Endothelial cell of umbilical vein (primary cell): ENCODE results near the gene PTCD1. TPM values are rescaled to one million over a fixed set of nuclear protein-coding genes. Genes with fewer than 3 reads are reported as not detected.

ENCODE experiments used
- BruUV-seq: library from RNA; stranded (reverse); fragments of 400-500 nt; replicated peaks from 2 replicates; lab custom pipeline; 2021; lab: Mats Ljungman, UMichigan
- CTCF ChIA-PET: fragments of 300-600, 350-600 bp; sonication (Branson Sonifier 250); formaldehyde crosslinking; loops from one replicate; lab custom pipeline; 2021; ENCODE audit warnings: antibody characterized with exemption, inconsistent platforms; lab: Charles Lee
- POLR2A ChIA-PET: fragments of 300-600, 350-600 bp; sonication (Branson Sonifier 250); formaldehyde crosslinking; loops from one replicate; lab custom pipeline; 2021; ENCODE audit warnings: antibody characterized with exemption, inconsistent platforms; lab: Charles Lee
- DNase-seq: peaks from one replicate; pipeline ENCODE4 v3.0.0-alpha.2; 2011; ENCODE audit warnings: low read depth, low spot score
- FAIRE-seq: peaks from 2 replicates; lab custom pipeline; 2011; peaks lifted over from hg19 to GRCh38; lab: Jason Lieb, UNC
- H2AFZ ChIP-seq: 2 replicates; pipeline ENCODE4 v1.6.0; 2012; ENCODE audit warnings: low read depth, low read length, control low read depth, inconsistent platforms
- H3K27ac ChIP-seq: 2 replicates; pipeline ENCODE4 v1.5.1; 2011; ENCODE audit warnings: low read depth, mild to moderate bottlenecking, control low read depth, low read length, moderate library complexity; ENCODE audit not compliant: insufficient read depth
- H3K27me3 ChIP-seq, 2 experiments: 2 replicates each; pipeline versions ENCODE4 v1.6.0 to v1.6.1; 2011; ENCODE audit warnings: low read length in 2 of 2, mixed read lengths in 1 of 2; ENCODE audit not compliant: control insufficient read depth in 2 of 2, insufficient read depth in 2 of 2
- H3K36me3 ChIP-seq, 2 experiments: 2 replicates in 1 of 2; 3 replicates in 1 of 2; pipeline ENCODE4 v1.5.1; 2011; ENCODE audit warnings: low read length in 2 of 2, mild to moderate bottlenecking in 1 of 2, moderate library complexity in 1 of 2; ENCODE audit not compliant: control insufficient read depth in 2 of 2, insufficient read depth in 2 of 2; ENCODE audit errors: extremely low read depth in 1 of 2
- H3K4me1 ChIP-seq: 3 replicates; pipeline ENCODE4 v1.5.1; 2011; ENCODE audit warnings: mild to moderate bottlenecking, low read length; ENCODE audit not compliant: control insufficient read depth, insufficient read depth; ENCODE audit errors: extremely low read depth
- H3K4me2 ChIP-seq: 2 replicates; pipeline ENCODE4 v1.6.1; 2011; ENCODE audit warnings: low read length, control low read depth, mixed read lengths; ENCODE audit not compliant: insufficient read depth
- H3K4me3 ChIP-seq, 3 experiments: fragments of 200-600 bp in 1 of 3; sonication (generic), shearing (Covaris generic) in 1 of 3; replicated peaks in 1 of 3; 2 replicates each; pipeline ENCODE4 v1.5.1; 2011 to 2016; ENCODE audit warnings: control low read depth in 3 of 3, low read length in 3 of 3, mild to moderate bottlenecking in 2 of 3, inconsistent platforms in 1 of 3, low read depth in 1 of 3, moderate library complexity in 1 of 3; ENCODE audit not compliant: insufficient read depth in 1 of 3
- H3K79me2 ChIP-seq: 2 replicates; pipeline ENCODE4 v1.6.0; 2012; ENCODE audit warnings: low read length, inconsistent platforms; ENCODE audit not compliant: control insufficient read depth, insufficient read depth
- H3K9ac ChIP-seq: replicated peaks from 2 replicates; pipeline ENCODE3; 2011; ENCODE audit warnings: low read length, control low read depth; ENCODE audit not compliant: insufficient read depth; ENCODE audit errors: extremely low read depth
- H3K9me1 ChIP-seq: replicated peaks from 3 replicates; pipeline ENCODE4 v1.6.0; 2011; ENCODE audit warnings: mild to moderate bottlenecking, low read length; ENCODE audit not compliant: control insufficient read depth, insufficient read depth; ENCODE audit errors: extremely low read depth
- H3K9me3 ChIP-seq: replicated peaks from 2 replicates; pipeline ENCODE4 v1.5.1; 2012; ENCODE audit warnings: low read length, inconsistent platforms; ENCODE audit not compliant: control insufficient read depth, insufficient read depth
- H4K20me1 ChIP-seq: replicated peaks from 2 replicates; pipeline ENCODE3; 2011; ENCODE audit warnings: mild to moderate bottlenecking, low read length; ENCODE audit not compliant: control insufficient read depth, insufficient read depth; ENCODE audit errors: extremely low read depth
- CTCF ChIP-seq, 2 donors: IDR thresholded peaks; 1 replicate in 1 of 2; 2 replicates in 1 of 2; pipeline ENCODE4 v1.5.1; 2011; ENCODE audit warnings: low read length in 2 of 2, mild to moderate bottlenecking in 2 of 2, moderate library complexity in 2 of 2, control low read depth in 1 of 2, inconsistent platforms in 1 of 2, low read depth in 1 of 2; ENCODE audit not compliant: insufficient read depth in 1 of 2; ENCODE audit errors: extremely low read depth in 1 of 2
- EZH2 ChIP-seq: IDR thresholded peaks from 2 replicates; pipeline ENCODE4 v1.6.1; 2012; ENCODE audit warnings: borderline replicate concordance, low read depth, mild to moderate bottlenecking, moderate library complexity, low read length, inconsistent platforms; ENCODE audit not compliant: severe bottlenecking
- FOS ChIP-seq: IDR thresholded peaks from 2 replicates; pipeline ENCODE4 v1.6.1; 2011; ENCODE audit warnings: mild to moderate bottlenecking, low read length, moderate library complexity, borderline replicate concordance; ENCODE audit not compliant: insufficient read depth
- GATA2 ChIP-seq: IDR thresholded peaks from 2 replicates; pipeline ENCODE4 v1.7.0; 2011; ENCODE audit warnings: low read depth, mild to moderate bottlenecking, moderate library complexity, mixed read lengths, low read length; ENCODE audit not compliant: insufficient read length, insufficient read depth
- JUN ChIP-seq: IDR thresholded peaks from 2 replicates; pipeline ENCODE4 v1.6.1; 2011; ENCODE audit warnings: borderline replicate concordance, low read depth; ENCODE audit not compliant: insufficient read length, insufficient read depth
- MAX ChIP-seq: IDR thresholded peaks from 2 replicates; pipeline ENCODE4 v1.6.1; 2011; ENCODE audit not compliant: insufficient read depth, insufficient read length
- MYC ChIP-seq: IDR thresholded peaks from one replicate; pipeline ENCODE4 v1.6.1; 2011; ENCODE audit warnings: mild to moderate bottlenecking, low read depth, low read length
- POLR2A ChIP-seq: IDR thresholded peaks from 2 replicates; pipeline ENCODE4 v1.6.1; 2012; ENCODE audit warnings: low read depth, mild to moderate bottlenecking, control low read depth, low read length
- POLR2AphosphoS5 ChIP-seq: IDR thresholded peaks from 2 replicates; pipeline ENCODE4 v1.6.1; 2012; ENCODE audit warnings: low read depth, mild to moderate bottlenecking, control low read depth, low read length, moderate library complexity; ENCODE audit not compliant: insufficient read depth
- dilution Hi-C: fragments of 300-500 bp; cut with MboI; formaldehyde crosslinking; loops from one replicate; pipeline ENCODE4 v1.15.0; 2019; ENCODE audit warnings: low sequenced_read_pairs; ENCODE audit not compliant: extremely low pct_ligation_motif_present
- intact Hi-C: fragments of 100-400 bp; cut with micrococcal nuclease; formaldehyde crosslinking; loops from one replicate; pipeline ENCODE4 v1.10.0; 2022
- polyA plus RNA-seq, 4 experiments: library from polyadenylated mRNA; depleted of rRNA in 3 of 4; stranded (reverse) in 3 of 4; unstranded in 1 of 4; fragments of >200 nt; gene quantifications; 2 replicates each; pipeline versions ENCODE4 v1.2.1 to v1.2.3, GENCODE V29; 2011 to 2012; ENCODE audit warnings: missing spikeins in 1 of 4
- total RNA-seq: library from RNA; stranded (reverse); gene quantifications from 2 replicates; pipeline ENCODE4 v1.2.3, GENCODE V29; 2021

PTCD1 gene
- total and polyA plus RNA-seq, 2 donors (not counting 3 experiments of a cell fraction or from before 2014, with no cell fraction given): 3.8 to 9.6 TPM

DNA sequence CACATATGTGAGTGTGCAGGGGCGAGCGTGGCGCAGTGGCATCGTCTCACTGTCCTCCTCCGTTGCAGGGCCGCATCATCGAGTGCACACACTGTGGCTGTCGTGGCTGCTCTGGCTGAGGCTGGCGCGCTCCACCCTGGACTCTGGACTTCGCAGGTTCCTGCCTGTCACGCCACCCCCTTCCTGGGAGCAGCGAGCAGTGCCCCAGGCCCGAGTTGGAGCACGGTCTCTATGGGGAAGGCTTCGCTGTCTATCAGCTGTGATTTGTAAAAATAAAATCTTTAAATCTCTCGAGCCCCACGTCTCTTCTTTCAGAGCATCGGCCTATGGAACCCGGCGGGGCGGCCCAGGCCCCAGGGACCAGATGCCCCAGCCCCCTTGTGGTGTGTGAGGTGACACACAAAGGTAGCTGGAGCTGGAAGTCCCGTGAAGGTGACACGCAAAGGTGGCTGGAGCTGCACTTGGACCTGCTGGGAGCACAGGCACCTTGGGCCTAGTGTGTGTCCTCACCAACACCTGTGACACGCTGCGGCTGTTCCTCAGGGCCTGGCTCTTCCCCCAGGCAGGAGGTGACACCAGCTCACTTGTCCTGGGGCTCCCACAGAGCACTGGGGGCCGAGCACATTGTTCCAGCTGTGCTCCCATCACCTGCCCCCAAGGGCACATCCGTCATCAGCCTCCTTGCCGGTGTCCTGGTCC lies 19.1 kb downstream of the PTCD1 start:
- Histone ChIP-seq H3K79me2 (peaks cover 2% of the 10 kb centered on the region), H3K9me3 (no peaks in the 10 kb centered on the region), H4K20me1 (peaks cover 3% of the 10 kb centered on the region), H3K9me1 (no peaks in the 10 kb centered on the region), H3K27ac (no peak overlapping the region), H3K4me2 (no peak overlapping the region), H3K36me3 (peaks cover 12 to 40% of the 10 kb centered on the region in 2 experiments), H2AFZ (no peak overlapping the region), H3K4me1 (no peaks in the 10 kb centered on the region), H3K4me3 (no peak overlapping the region), H3K27me3 (no peaks in the 10 kb centered on the region), H3K9ac (no peak overlapping the region)
- FAIRE-seq (no peak), DNase-seq (no peak)
- dilution Hi-C loops (no loop called here), intact Hi-C loops (no loop called here)
- no TSS peak for BruUV-seq
- CTCF ChIA-PET: interaction anchor here (1.2 to 1.4 kb wide), 2 partner anchors 14 to 55 kb away, joined by 3 read pairs; no protein-coding TSS in a partner anchor
- TF ChIP-seq POLR2A (no peak), JUN (no peak), MYC (no peak), MAX (no peak), CTCF (IDR thresholded peaks at IDR 0.05; ENCODE audit: extremely low read depth in 1 of 2, insufficient read depth in 1 of 2, low read depth in 1 of 2, low read length in 2 of 2) (no peak), FOS (no peak), EZH2 (no peak), POLR2AphosphoS5 (no peak), GATA2 (no peak)
- POLR2A ChIA-PET: interaction anchor here (0.6 kb wide), 1 partner anchor 9 kb away, joined by 3 read pairs; no protein-coding TSS in a partner anchor
